ENCODE data around the gene LDLRAD2. TPM values are rescaled to one million over a fixed set of nuclear protein-coding genes. Genes with fewer than 3 reads are reported as not detected.

Gene LDLRAD2
- total and polyA plus RNA-seq, 9 of the 15 experiments (the other 6 are each of a cell fraction or from before 2014, with no cell fraction given), result 0.45 to 0.48 TPM; not detected in 7

DNA sequence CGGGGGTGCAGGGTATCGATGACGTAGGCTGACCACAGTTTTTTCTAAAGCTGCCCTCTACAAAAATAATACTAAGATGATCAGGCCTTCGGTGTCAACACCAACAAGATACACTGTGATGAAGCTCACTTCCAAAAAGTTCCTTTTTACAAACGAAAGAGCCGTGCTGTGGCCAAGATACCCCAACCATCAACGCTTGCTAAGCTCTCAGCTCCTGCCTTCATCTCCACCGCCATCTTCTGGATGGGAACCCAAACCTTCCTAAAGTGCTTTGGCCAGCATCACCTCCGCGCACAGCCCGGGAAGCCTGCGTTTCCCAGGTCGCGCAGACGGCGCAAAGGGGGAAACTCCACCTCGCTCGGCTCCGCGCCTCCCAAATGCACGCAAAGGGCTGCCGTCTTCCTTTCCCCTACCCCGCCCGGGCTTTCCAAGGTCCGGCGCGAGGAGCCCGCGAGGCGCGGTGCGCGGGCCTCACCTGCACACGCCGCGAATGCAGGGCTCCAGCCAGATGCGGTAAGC, 29.7 kb upstream of the LDLRAD2 start (continued):
- TF ChIP-seq MYC (IDR thresholded peaks at IDR 0.05; ENCODE audit: low read depth, low read length) (no peak; the same call in 1 of the 2 replicates), MYC (CRISPR knock-in tag; IDR thresholded peaks at IDR 0.05; ENCODE audit: borderline replicate concordance, low read depth) (peak; percentile 18; the same call in 1 of the 2 replicates), MED1 (CRISPR knock-in tag; IDR thresholded peaks at IDR 0.05; ENCODE audit: borderline replicate concordance) (0 out of 2 replicates have a peak, but pooled peaks have one; percentile 1), TAF9B (IDR thresholded peaks at IDR 0.05; ENCODE audit: partially characterized antibody) (peak; percentile 59), ZNF384 (IDR thresholded peaks at IDR 0.05; ENCODE audit: low read depth, low read length) (peak; percentile 74), NFIC (IDR thresholded peaks at IDR 0.05) (peak; percentile 15; the same call in 1 of the 2 replicates), ZBTB7A (IDR thresholded peaks at IDR 0.05; ENCODE audit: borderline replicate concordance, control insufficient read depth, low read depth, low read length) (0 out of 2 replicates have a peak, but pooled peaks have one; percentile 50), CC2D1A (IDR thresholded peaks at IDR 0.05) (peak; percentile 65), ARID1B (IDR thresholded peaks at IDR 0.05) (peak; percentile 41; the same call in 1 of the 2 replicates), HLTF (IDR thresholded peaks at IDR 0.05) (peak; percentile 59; the same call in 1 of the 2 replicates), TBL1XR1 (IDR thresholded peaks at IDR 0.05; ENCODE audit: low read length in 2 of 2) (peak in 1 of 2 experiments; percentile 12; a peak in 2 of 4 replicates), YY1 (IDR thresholded peaks at IDR 0.05; ENCODE audit: borderline replicate concordance in 1 of 3, control insufficient read depth in 1 of 3, extremely low read depth in 1 of 3, insufficient read depth in 3 of 3, insufficient read length in 1 of 3, insufficient replicate concordance in 2 of 3, low read depth in 1 of 3, low read length in 2 of 3) (peak in 2 of 3 experiments; percentile 41 to 84), FOXJ3 (CRISPR knock-in tag; IDR thresholded peaks at IDR 0.05) (no peak), ARNT (IDR thresholded peaks at IDR 0.05) (0 out of 4 replicates have a peak, but pooled peaks of 1 of the 2 experiments have one; percentile 47), NBN (IDR thresholded peaks at IDR 0.05; ENCODE audit: low read depth) (peak; percentile 48; the same call in 1 of the 2 replicates), HDGF (IDR thresholded peaks at IDR 0.05) (no peak), SMARCE1 (IDR thresholded peaks at IDR 0.05) (0 out of 2 replicates have a peak, but pooled peaks have one; percentile 65), FOXK1 (CRISPR knock-in tag; IDR thresholded peaks at IDR 0.05; ENCODE audit: borderline replicate concordance) (peak; percentile 76; the same call in 1 of the 2 replicates), SRSF7 (optimal IDR thresholded peaks at IDR 0.05; ENCODE audit: low read depth, low read length) (no peak), STAG1 (CRISPR knock-in tag; IDR thresholded peaks at IDR 0.05; ENCODE audit: borderline replicate concordance) (0 out of 2 replicates have a peak, but pooled peaks have one; percentile 2), TAF15 (IDR thresholded peaks at IDR 0.05; ENCODE audit: low read depth, low read length) (no peak), TOE1 (IDR thresholded peaks at IDR 0.05; ENCODE audit: borderline replicate concordance) (0 out of 2 replicates have a peak, but pooled peaks have one; percentile 26), TOE1 (CRISPR knock-in tag; IDR thresholded peaks at IDR 0.05; ENCODE audit: borderline replicate concordance, low read depth) (no peak), ZNF12 (CRISPR knock-in tag; IDR thresholded peaks at IDR 0.05) (peak; percentile 58; the same call in 1 of the 2 replicates), KDM1A (IDR thresholded peaks at IDR 0.05) (peak in 1 of 2 experiments; percentile 72; a peak in 2 of 4 replicates)
- TF ChIP-seq, protein P1, sequence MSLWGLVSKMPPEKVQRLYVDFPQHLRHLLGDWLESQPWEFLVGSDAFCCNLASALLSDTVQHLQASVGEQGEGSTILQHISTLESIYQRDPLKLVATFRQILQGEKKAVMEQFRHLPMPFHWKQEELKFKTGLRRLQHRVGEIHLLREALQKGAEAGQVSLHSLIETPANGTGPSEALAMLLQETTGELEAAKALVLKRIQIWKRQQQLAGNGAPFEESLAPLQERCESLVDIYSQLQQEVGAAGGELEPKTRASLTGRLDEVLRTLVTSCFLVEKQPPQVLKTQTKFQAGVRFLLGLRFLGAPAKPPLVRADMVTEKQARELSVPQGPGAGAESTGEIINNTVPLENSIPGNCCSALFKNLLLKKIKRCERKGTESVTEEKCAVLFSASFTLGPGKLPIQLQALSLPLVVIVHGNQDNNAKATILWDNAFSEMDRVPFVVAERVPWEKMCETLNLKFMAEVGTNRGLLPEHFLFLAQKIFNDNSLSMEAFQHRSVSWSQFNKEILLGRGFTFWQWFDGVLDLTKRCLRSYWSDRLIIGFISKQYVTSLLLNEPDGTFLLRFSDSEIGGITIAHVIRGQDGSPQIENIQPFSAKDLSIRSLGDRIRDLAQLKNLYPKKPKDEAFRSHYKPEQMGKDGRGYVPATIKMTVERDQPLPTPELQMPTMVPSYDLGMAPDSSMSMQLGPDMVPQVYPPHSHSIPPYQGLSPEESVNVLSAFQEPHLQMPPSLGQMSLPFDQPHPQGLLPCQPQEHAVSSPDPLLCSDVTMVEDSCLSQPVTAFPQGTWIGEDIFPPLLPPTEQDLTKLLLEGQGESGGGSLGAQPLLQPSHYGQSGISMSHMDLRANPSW (CRISPR knock-in tag; IDR thresholded peaks at IDR 0.05), result 0 out of 2 replicates have a peak, but pooled peaks have one; percentile 78
- TF ChIP-seq, protein P2, sequence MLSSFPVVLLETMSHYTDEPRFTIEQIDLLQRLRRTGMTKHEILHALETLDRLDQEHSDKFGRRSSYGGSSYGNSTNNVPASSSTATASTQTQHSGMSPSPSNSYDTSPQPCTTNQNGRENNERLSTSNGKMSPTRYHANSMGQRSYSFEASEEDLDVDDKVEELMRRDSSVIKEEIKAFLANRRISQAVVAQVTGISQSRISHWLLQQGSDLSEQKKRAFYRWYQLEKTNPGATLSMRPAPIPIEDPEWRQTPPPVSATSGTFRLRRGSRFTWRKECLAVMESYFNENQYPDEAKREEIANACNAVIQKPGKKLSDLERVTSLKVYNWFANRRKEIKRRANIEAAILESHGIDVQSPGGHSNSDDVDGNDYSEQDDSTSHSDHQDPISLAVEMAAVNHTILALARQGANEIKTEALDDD (IDR thresholded peaks at IDR 0.05), result peak; percentile 51; the same call in 1 of the 2 replicates

Measured in K562 (cell line).